Gastrocnemius medialis (tissue), 4 donors: Measurements from ENCODE around the gene KCNC4.

Experiments
- POLR2A ChIP-seq, 2 donors: fragments of 450-650 bp; IDR thresholded peaks; one replicate each; pipeline ENCODE4 v1.6.1; 2017; ENCODE audit warnings: antibody characterized with exemption in 2 of 2, mild to moderate bottlenecking in 2 of 2, moderate library complexity in 2 of 2
- TF ChIP-seq, protein P1 (sequence below), 5 experiments: fragments of 450-650 bp in 3 of 5; fragments of 200-600 bp in 2 of 5; sonication (generic) in 2 of 5; IDR thresholded peaks in 4 of 5; conservative IDR thresholded peaks in 1 of 5; 1 replicate in 4 of 5; 2 replicates in 1 of 5; pipeline ENCODE4 v1.5.1; 2016 to 2019; ENCODE audit warnings: antibody characterized with exemption in 5 of 5, mild to moderate bottlenecking in 3 of 5, moderate library complexity in 3 of 5

DNA sequence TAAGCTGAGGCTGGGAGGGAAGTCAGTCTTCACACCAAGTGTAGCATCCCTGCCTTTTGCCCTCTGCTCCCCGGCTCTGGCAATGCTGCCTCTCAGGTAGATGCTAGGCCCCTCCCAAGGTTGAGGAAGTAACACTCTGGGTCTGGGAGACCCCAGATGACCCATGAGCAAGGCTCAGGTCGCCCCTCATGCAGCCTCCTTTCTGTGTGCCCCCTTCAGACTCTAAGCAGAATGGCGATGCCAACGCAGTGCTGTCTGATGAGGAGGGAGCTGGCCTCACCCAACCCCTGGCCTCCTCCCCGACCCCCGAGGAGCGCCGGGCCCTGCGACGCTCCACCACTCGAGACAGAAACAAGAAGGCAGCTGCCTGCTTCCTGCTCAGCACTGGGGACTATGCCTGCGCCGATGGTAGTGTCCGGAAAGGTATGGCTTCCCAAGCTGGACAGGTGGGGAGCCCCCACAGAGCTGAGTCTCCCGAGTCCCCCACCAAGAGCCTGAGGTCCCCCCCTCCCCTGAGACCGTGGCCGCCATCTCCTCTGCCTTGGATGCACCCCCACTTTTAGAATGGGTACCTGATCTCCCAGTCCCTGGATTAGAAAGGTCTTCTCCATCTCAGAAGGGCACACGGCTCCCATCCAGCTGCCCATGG lies 15.8 kb downstream of the KCNC4 start:
- TF ChIP-seq, protein P1, sequence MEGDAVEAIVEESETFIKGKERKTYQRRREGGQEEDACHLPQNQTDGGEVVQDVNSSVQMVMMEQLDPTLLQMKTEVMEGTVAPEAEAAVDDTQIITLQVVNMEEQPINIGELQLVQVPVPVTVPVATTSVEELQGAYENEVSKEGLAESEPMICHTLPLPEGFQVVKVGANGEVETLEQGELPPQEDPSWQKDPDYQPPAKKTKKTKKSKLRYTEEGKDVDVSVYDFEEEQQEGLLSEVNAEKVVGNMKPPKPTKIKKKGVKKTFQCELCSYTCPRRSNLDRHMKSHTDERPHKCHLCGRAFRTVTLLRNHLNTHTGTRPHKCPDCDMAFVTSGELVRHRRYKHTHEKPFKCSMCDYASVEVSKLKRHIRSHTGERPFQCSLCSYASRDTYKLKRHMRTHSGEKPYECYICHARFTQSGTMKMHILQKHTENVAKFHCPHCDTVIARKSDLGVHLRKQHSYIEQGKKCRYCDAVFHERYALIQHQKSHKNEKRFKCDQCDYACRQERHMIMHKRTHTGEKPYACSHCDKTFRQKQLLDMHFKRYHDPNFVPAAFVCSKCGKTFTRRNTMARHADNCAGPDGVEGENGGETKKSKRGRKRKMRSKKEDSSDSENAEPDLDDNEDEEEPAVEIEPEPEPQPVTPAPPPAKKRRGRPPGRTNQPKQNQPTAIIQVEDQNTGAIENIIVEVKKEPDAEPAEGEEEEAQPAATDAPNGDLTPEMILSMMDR (IDR thresholded peaks at IDR 0.05 in 4 of 5, conservative IDR thresholded peaks at IDR 0.05 in 1 of 5), result no peak
- TF ChIP-seq POLR2A (IDR thresholded peaks at IDR 0.05), result no peak
